IMR-90 (cell line): ENCODE measurements around the gene DAGLA. TPM values are rescaled to one million over a fixed set of nuclear protein-coding genes. Genes with fewer than 3 reads are reported as not detected.

Source experiments
- ATAC-seq: fragments of 200-7000 bp; cut with Tn5 transposase; 2 replicates; pipeline ENCODE4 v1.9.1; 2020; ENCODE audit warnings: low read depth, mild to moderate bottlenecking, moderate library complexity
- BruUV-seq: library from RNA; stranded (reverse); fragments of 400-500 nt; replicated peaks from 2 replicates; lab custom pipeline; 2021; lab: Mats Ljungman, UMichigan
- CTCF ChIA-PET: fragments of 300-600 bp; formaldehyde crosslinking; extraction: SDS; loops from one replicate; lab custom pipeline; 2021; ENCODE audit warnings: antibody characterized with exemption; lab: Yijun Ruan, JAX
- POLR2A ChIA-PET: fragments of 300-600 bp; sonication (Branson Sonifier 250); formaldehyde crosslinking; loops from one replicate; lab custom pipeline; 2022; ENCODE audit warnings: antibody characterized with exemption; ENCODE audit not compliant: unreplicated experiment; lab: Charles Lee
- DNase-seq: peaks from one replicate; pipeline ENCODE4 v3.0.0; 2013
- H2AFZ ChIP-seq: replicated peaks from 2 replicates; pipeline ENCODE3; 2013; ENCODE audit warnings: low read length, mild to moderate bottlenecking; ENCODE audit not compliant: poor library complexity
- H2AK5ac ChIP-seq: 2 replicates; pipeline ENCODE4 v1.6.1; 2013; ENCODE audit warnings: low read depth, low read length, inconsistent platforms
- H2AK9ac ChIP-seq: replicated peaks from 2 replicates; pipeline ENCODE3; 2013; ENCODE audit warnings: mild to moderate bottlenecking, low read depth, low read length, moderate library complexity; ENCODE audit not compliant: poor library complexity
- H2BK120ac ChIP-seq: 2 replicates; pipeline ENCODE4 v1.6.1; 2013; ENCODE audit warnings: low read depth, low read length, inconsistent platforms
- H2BK15ac ChIP-seq: 3 replicates; pipeline ENCODE4 v1.6.1; 2013; ENCODE audit warnings: low read depth, low read length, inconsistent platforms
- H2BK20ac ChIP-seq: 2 replicates; pipeline ENCODE4 v1.6.1; 2013; ENCODE audit warnings: low read depth, mild to moderate bottlenecking, inconsistent platforms, low read length, moderate library complexity
- H2BK5ac ChIP-seq: 2 replicates; pipeline ENCODE4 v1.6.1; 2013; ENCODE audit warnings: mild to moderate bottlenecking, low read depth, low read length, inconsistent platforms; ENCODE audit not compliant: poor library complexity, severe bottlenecking
- H3K14ac ChIP-seq: replicated peaks from 2 replicates; pipeline ENCODE4 v1.6.1; 2013; ENCODE audit warnings: low read depth, low read length, inconsistent platforms
- H3K18ac ChIP-seq: 2 replicates; pipeline ENCODE4 v1.6.1; 2013; ENCODE audit warnings: low read depth, low read length, control low read depth
- H3K23ac ChIP-seq: 2 replicates; pipeline ENCODE4 v1.6.1; 2013; ENCODE audit warnings: low read depth, low read length, inconsistent platforms
- H3K27ac ChIP-seq: 2 replicates; pipeline ENCODE4 v1.5.1; 2013; ENCODE audit warnings: mild to moderate bottlenecking, control low read depth, low read length; ENCODE audit not compliant: insufficient read depth
- H3K27me3 ChIP-seq: 2 replicates; pipeline ENCODE4 v1.6.1; 2013; ENCODE audit warnings: low read length; ENCODE audit not compliant: control insufficient read depth, insufficient read depth
- H3K36me3 ChIP-seq: 2 replicates; pipeline ENCODE4 v1.6.1; 2013; ENCODE audit warnings: low read length, mixed read lengths; ENCODE audit not compliant: control insufficient read depth, insufficient read depth
- H3K4ac ChIP-seq: 2 replicates; pipeline ENCODE4 v1.6.1; 2013; ENCODE audit warnings: low read depth, low read length, inconsistent platforms
- H3K4me1 ChIP-seq: 2 replicates; pipeline ENCODE4 v1.6.1; 2013; ENCODE audit warnings: low read length, mixed read lengths; ENCODE audit not compliant: control insufficient read depth, insufficient read depth
- H3K4me2 ChIP-seq: 2 replicates; pipeline ENCODE4 v1.6.1; 2013; ENCODE audit warnings: low read depth, mild to moderate bottlenecking, control low read depth, low read length, moderate library complexity
- H3K4me3 ChIP-seq: 2 replicates; pipeline ENCODE4 v1.5.1; 2013; ENCODE audit warnings: low read depth, mild to moderate bottlenecking, control low read depth, low read length, moderate library complexity; ENCODE audit not compliant: insufficient read depth
- H3K56ac ChIP-seq: 2 replicates; pipeline ENCODE4 v1.6.1; 2013; ENCODE audit warnings: low read length, inconsistent platforms; ENCODE audit not compliant: insufficient read depth; ENCODE audit errors: extremely low read depth
- H3K79me1 ChIP-seq, 2 experiments: 2 replicates each; pipeline ENCODE4 v1.6.1; 2013; ENCODE audit warnings: low read length in 2 of 2, inconsistent platforms in 1 of 2, low read depth in 1 of 2
- H3K9ac ChIP-seq: 2 replicates; pipeline ENCODE4 v1.6.1; 2013; ENCODE audit warnings: low read depth, low read length, control low read depth
- H3K9me1 ChIP-seq: 2 replicates; pipeline ENCODE4 v1.6.1; 2013; ENCODE audit warnings: low read length, inconsistent platforms; ENCODE audit not compliant: insufficient read depth
- H3K9me3 ChIP-seq: 2 replicates; pipeline ENCODE4 v1.6.1; 2013; ENCODE audit warnings: low read length; ENCODE audit not compliant: control insufficient read depth, insufficient read depth
- H4K20me1 ChIP-seq: 2 replicates; pipeline ENCODE4 v1.6.1; 2013; ENCODE audit warnings: low read length, inconsistent platforms; ENCODE audit not compliant: insufficient read depth
- H4K5ac ChIP-seq: 2 replicates; pipeline ENCODE4 v1.6.1; 2013; ENCODE audit warnings: mild to moderate bottlenecking, low read depth, low read length, control low read depth
- H4K8ac ChIP-seq, 2 experiments: 2 replicates each; pipeline ENCODE4 v1.6.1; 2013; ENCODE audit warnings: low read depth in 2 of 2, low read length in 2 of 2, control low read depth in 1 of 2, inconsistent platforms in 1 of 2
- H4K91ac ChIP-seq: 2 replicates; pipeline ENCODE4 v1.6.1; 2013; ENCODE audit warnings: low read depth, low read length, inconsistent platforms; ENCODE audit not compliant: insufficient read depth
- BHLHE40 ChIP-seq: fragments of 150-350 bp; IDR thresholded peaks from 2 replicates; pipeline ENCODE4 v1.6.1; 2016; ENCODE audit warnings: mild to moderate bottlenecking, low read depth, low read length
- CHD1 ChIP-seq: IDR thresholded peaks from 2 replicates; pipeline ENCODE4 v1.6.1; 2012; ENCODE audit warnings: low read depth, low read length, improper control_type of control experiment
- CTCF ChIP-seq: conservative IDR thresholded peaks from 2 replicates; pipeline ENCODE4 v1.5.1; 2012; ENCODE audit warnings: mild to moderate bottlenecking, low read depth, low read length, improper control_type of control experiment
- MAZ ChIP-seq: IDR thresholded peaks from 2 replicates; pipeline ENCODE4 v1.6.1; 2012; ENCODE audit warnings: low read depth, mild to moderate bottlenecking, low read length, improper control_type of control experiment, moderate library complexity, borderline replicate concordance
- MXI1 ChIP-seq: IDR thresholded peaks from 2 replicates; pipeline ENCODE4 v1.6.1; 2012; ENCODE audit warnings: low read depth, mild to moderate bottlenecking, low read length, moderate library complexity, borderline replicate concordance
- WGBS, 2 experiments: methylation state at CpG; one replicate each; pipeline versions ENCODE4 v1.1.5 to v1.1.7; 2013; ENCODE audit warnings: missing lambda C conversion rate in 2 of 2; ENCODE audit not compliant: insufficient read length in 1 of 2; ENCODE audit errors: extremely low coverage in 2 of 2; 5-methylcytosine and 5-hydroxymethylcytosine counted together
- dilution Hi-C: fragments of 300-500 bp; cut with HindIII; formaldehyde crosslinking; loops from one replicate; pipeline ENCODE4 v1.14.3; 2018; ENCODE audit warnings: low sequenced_read_pairs; ENCODE audit not compliant: unreplicated experiment
- in situ Hi-C: fragments of 300-500 bp; cut with MboI; formaldehyde crosslinking; loops from 3 replicates; pipeline ENCODE4 v1.14.3; 2019; ENCODE audit warnings: low sequenced_read_pairs, inconsistent platforms, mixed read lengths
- intact Hi-C: fragments of 100-400 bp; cut with micrococcal nuclease; formaldehyde crosslinking; loops from 2 replicates; pipeline ENCODE4 v1.10.0; 2022
- polyA plus RNA-seq, 3 experiments: library from polyadenylated mRNA; depleted of rRNA; stranded (reverse); fragments of >200 nt; gene quantifications; 2 replicates each; pipeline ENCODE4 v1.2.3, GENCODE V29; 2012; ENCODE audit warnings: low replicate concordance in 1 of 3
- total RNA-seq: library from RNA; depleted of rRNA; stranded (reverse); fragments of >200 nt; gene quantifications from 2 replicates; pipeline ENCODE4 v1.2.3, GENCODE V29; 2012
- TF ChIP-seq, protein P1 (sequence below): fragments of 150-350 bp; IDR thresholded peaks from 2 replicates; pipeline ENCODE4 v1.6.1; 2017; ENCODE audit warnings: mild to moderate bottlenecking, antibody characterized with exemption, low read length, low read depth

DAGLA gene
- total and polyA plus RNA-seq, 2 of the 4 experiments (the other 2 are of a cell fraction), result 0.90 to 3.8 TPM

GRCh38 chr11:61716478-61717285 is 36.5 kb downstream of the DAGLA start (continued):
- no peak for TF ChIP-seq MXI1

GRCh38 chr11:61717286-61718033 is 37.3 kb downstream of the DAGLA start:
- Histone ChIP-seq H2BK120ac (no peak overlapping the region), H4K5ac (peak overlapping the region; percentile 21), H3K9ac (peak overlapping the region; percentile 14; the same call in 1 of the 2 replicates), H3K4me3 (no peak overlapping the region), H4K8ac (peak overlapping the region; percentile 81 to 85; a peak in 3 of 4 replicates), H3K79me1 (peaks cover 4 to 18% of the 10 kb centered on the region in 2 experiments; a peak in 2 of 4 replicates), H3K14ac (peak overlapping the region; percentile 65; the same call in 1 of the 2 replicates), H3K4me1 (peaks cover 12% of the 10 kb centered on the region), H3K27me3 (peaks cover 22% of the 10 kb centered on the region; the same call in 1 of the 2 replicates), H3K4ac (peak overlapping the region; percentile 76), H3K9me3 (no peaks in the 10 kb centered on the region), H2BK5ac (peak overlapping the region; percentile 21), H3K9me1 (peaks cover 12% of the 10 kb centered on the region), H4K91ac (peak overlapping the region; percentile 43), H3K27ac (no peak overlapping the region; the same call in 1 of the 2 replicates), H2AFZ (peak overlapping the region; percentile 98), H2AK5ac (peak overlapping the region; percentile 84), H4K20me1 (no peaks in the 10 kb centered on the region), H3K23ac (no peak overlapping the region), H2BK15ac (no peak overlapping the region), H3K36me3 (no peaks in the 10 kb centered on the region), H3K56ac (no peak overlapping the region), H2BK20ac (no peak overlapping the region), H3K18ac (no peak overlapping the region), H3K4me2 (no peak overlapping the region), H2AK9ac (peak overlapping the region; percentile 96)
- 90% methylated on average over 7 of the region's 19 CpGs; no CpG with 5 or more reads in 1 of the 2 experiments for WGBS, 2 experiments
- in situ Hi-C loops, result no loop called here
- no TSS peak for BruUV-seq
- DNase-seq, result no peak
- TF ChIP-seq, protein P1, sequence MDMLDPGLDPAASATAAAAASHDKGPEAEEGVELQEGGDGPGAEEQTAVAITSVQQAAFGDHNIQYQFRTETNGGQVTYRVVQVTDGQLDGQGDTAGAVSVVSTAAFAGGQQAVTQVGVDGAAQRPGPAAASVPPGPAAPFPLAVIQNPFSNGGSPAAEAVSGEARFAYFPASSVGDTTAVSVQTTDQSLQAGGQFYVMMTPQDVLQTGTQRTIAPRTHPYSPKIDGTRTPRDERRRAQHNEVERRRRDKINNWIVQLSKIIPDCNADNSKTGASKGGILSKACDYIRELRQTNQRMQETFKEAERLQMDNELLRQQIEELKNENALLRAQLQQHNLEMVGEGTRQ, result no peak
- TF ChIP-seq CTCF (no peak), BHLHE40 (no peak), MXI1 (no peak), CHD1 (no peak), MAZ (no peak)
- ATAC-seq, result no peak
- ChIA-PET CTCF (interaction anchor here (0.6 to 2.2 kb wide), 2 partner anchors 16 to 73 kb away, joined by 3 to 9 read pairs; no protein-coding TSS in a partner anchor), POLR2A (no interaction called here)
- intact Hi-C loops, result no loop called here
- dilution Hi-C loops, result no loop called here
